IMR-90 (cell line): ENCODE data around the gene HACE1. TPM values are rescaled to one million over a fixed set of nuclear protein-coding genes. Genes with fewer than 3 reads are reported as not detected.

Source experiments
- ATAC-seq: fragments of 200-7000 bp; cut with Tn5 transposase; 2 replicates; pipeline ENCODE4 v1.9.1; 2020; ENCODE audit warnings: low read depth, mild to moderate bottlenecking, moderate library complexity
- BruUV-seq: library from RNA; stranded (reverse); fragments of 400-500 nt; replicated peaks from 2 replicates; lab custom pipeline; 2021; lab: Mats Ljungman, UMichigan
- CTCF ChIA-PET: fragments of 300-600 bp; formaldehyde crosslinking; extraction: SDS; loops from one replicate; lab custom pipeline; 2021; ENCODE audit warnings: antibody characterized with exemption; lab: Yijun Ruan, JAX
- POLR2A ChIA-PET: fragments of 300-600 bp; sonication (Branson Sonifier 250); formaldehyde crosslinking; loops from one replicate; lab custom pipeline; 2022; ENCODE audit warnings: antibody characterized with exemption; ENCODE audit not compliant: unreplicated experiment; lab: Charles Lee
- DNase-seq: peaks from one replicate; pipeline ENCODE4 v3.0.0; 2013
- H2AFZ ChIP-seq: replicated peaks from 2 replicates; pipeline ENCODE3; 2013; ENCODE audit warnings: low read length, mild to moderate bottlenecking; ENCODE audit not compliant: poor library complexity
- H2AK5ac ChIP-seq: 2 replicates; pipeline ENCODE4 v1.6.1; 2013; ENCODE audit warnings: low read depth, low read length, inconsistent platforms
- H2AK9ac ChIP-seq: replicated peaks from 2 replicates; pipeline ENCODE3; 2013; ENCODE audit warnings: mild to moderate bottlenecking, low read depth, low read length, moderate library complexity; ENCODE audit not compliant: poor library complexity
- H2BK120ac ChIP-seq: 2 replicates; pipeline ENCODE4 v1.6.1; 2013; ENCODE audit warnings: low read depth, low read length, inconsistent platforms
- H2BK15ac ChIP-seq: 3 replicates; pipeline ENCODE4 v1.6.1; 2013; ENCODE audit warnings: low read depth, low read length, inconsistent platforms
- H2BK20ac ChIP-seq: 2 replicates; pipeline ENCODE4 v1.6.1; 2013; ENCODE audit warnings: low read depth, mild to moderate bottlenecking, inconsistent platforms, low read length, moderate library complexity
- H2BK5ac ChIP-seq: 2 replicates; pipeline ENCODE4 v1.6.1; 2013; ENCODE audit warnings: mild to moderate bottlenecking, low read depth, low read length, inconsistent platforms; ENCODE audit not compliant: poor library complexity, severe bottlenecking
- H3K14ac ChIP-seq: replicated peaks from 2 replicates; pipeline ENCODE4 v1.6.1; 2013; ENCODE audit warnings: low read depth, low read length, inconsistent platforms
- H3K18ac ChIP-seq: 2 replicates; pipeline ENCODE4 v1.6.1; 2013; ENCODE audit warnings: low read depth, low read length, control low read depth
- H3K23ac ChIP-seq: 2 replicates; pipeline ENCODE4 v1.6.1; 2013; ENCODE audit warnings: low read depth, low read length, inconsistent platforms
- H3K27ac ChIP-seq: 2 replicates; pipeline ENCODE4 v1.5.1; 2013; ENCODE audit warnings: mild to moderate bottlenecking, control low read depth, low read length; ENCODE audit not compliant: insufficient read depth
- H3K27me3 ChIP-seq: 2 replicates; pipeline ENCODE4 v1.6.1; 2013; ENCODE audit warnings: low read length; ENCODE audit not compliant: control insufficient read depth, insufficient read depth
- H3K36me3 ChIP-seq: 2 replicates; pipeline ENCODE4 v1.6.1; 2013; ENCODE audit warnings: low read length, mixed read lengths; ENCODE audit not compliant: control insufficient read depth, insufficient read depth
- H3K4ac ChIP-seq: 2 replicates; pipeline ENCODE4 v1.6.1; 2013; ENCODE audit warnings: low read depth, low read length, inconsistent platforms
- H3K4me1 ChIP-seq: 2 replicates; pipeline ENCODE4 v1.6.1; 2013; ENCODE audit warnings: low read length, mixed read lengths; ENCODE audit not compliant: control insufficient read depth, insufficient read depth
- H3K4me2 ChIP-seq: 2 replicates; pipeline ENCODE4 v1.6.1; 2013; ENCODE audit warnings: low read depth, mild to moderate bottlenecking, control low read depth, low read length, moderate library complexity
- H3K4me3 ChIP-seq: 2 replicates; pipeline ENCODE4 v1.5.1; 2013; ENCODE audit warnings: low read depth, mild to moderate bottlenecking, control low read depth, low read length, moderate library complexity; ENCODE audit not compliant: insufficient read depth
- H3K56ac ChIP-seq: 2 replicates; pipeline ENCODE4 v1.6.1; 2013; ENCODE audit warnings: low read length, inconsistent platforms; ENCODE audit not compliant: insufficient read depth; ENCODE audit errors: extremely low read depth
- H3K79me1 ChIP-seq, 2 experiments: 2 replicates each; pipeline ENCODE4 v1.6.1; 2013; ENCODE audit warnings: low read length in 2 of 2, inconsistent platforms in 1 of 2, low read depth in 1 of 2
- H3K9ac ChIP-seq: 2 replicates; pipeline ENCODE4 v1.6.1; 2013; ENCODE audit warnings: low read depth, low read length, control low read depth
- H3K9me1 ChIP-seq: 2 replicates; pipeline ENCODE4 v1.6.1; 2013; ENCODE audit warnings: low read length, inconsistent platforms; ENCODE audit not compliant: insufficient read depth
- H3K9me3 ChIP-seq: 2 replicates; pipeline ENCODE4 v1.6.1; 2013; ENCODE audit warnings: low read length; ENCODE audit not compliant: control insufficient read depth, insufficient read depth
- H4K20me1 ChIP-seq: 2 replicates; pipeline ENCODE4 v1.6.1; 2013; ENCODE audit warnings: low read length, inconsistent platforms; ENCODE audit not compliant: insufficient read depth
- H4K5ac ChIP-seq: 2 replicates; pipeline ENCODE4 v1.6.1; 2013; ENCODE audit warnings: mild to moderate bottlenecking, low read depth, low read length, control low read depth
- H4K8ac ChIP-seq, 2 experiments: 2 replicates each; pipeline ENCODE4 v1.6.1; 2013; ENCODE audit warnings: low read depth in 2 of 2, low read length in 2 of 2, control low read depth in 1 of 2, inconsistent platforms in 1 of 2
- H4K91ac ChIP-seq: 2 replicates; pipeline ENCODE4 v1.6.1; 2013; ENCODE audit warnings: low read depth, low read length, inconsistent platforms; ENCODE audit not compliant: insufficient read depth
- FOS ChIP-seq: fragments of 150-350 bp; IDR thresholded peaks from 2 replicates; pipeline ENCODE4 v1.6.1; 2016; ENCODE audit warnings: low read depth, low read length
- MAFK ChIP-seq: IDR thresholded peaks from 2 replicates; pipeline ENCODE4 v1.6.1; 2012; ENCODE audit warnings: low read depth, low read length, improper control_type of control experiment
- NFE2L2 ChIP-seq: fragments of 150-350 bp; IDR thresholded peaks from 2 replicates; pipeline ENCODE4 v1.6.1; 2016; ENCODE audit warnings: low read depth, mild to moderate bottlenecking, low read length
- RCOR1 ChIP-seq: IDR thresholded peaks from 2 replicates; pipeline ENCODE4 v1.6.1; 2012; ENCODE audit warnings: mild to moderate bottlenecking, low read length, improper control_type of control experiment; ENCODE audit not compliant: insufficient replicate concordance
- WGBS, 2 experiments: methylation state at CpG; one replicate each; pipeline versions ENCODE4 v1.1.5 to v1.1.7; 2013; ENCODE audit warnings: missing lambda C conversion rate in 2 of 2; ENCODE audit not compliant: insufficient read length in 1 of 2; ENCODE audit errors: extremely low coverage in 2 of 2; 5-methylcytosine and 5-hydroxymethylcytosine counted together
- dilution Hi-C: fragments of 300-500 bp; cut with HindIII; formaldehyde crosslinking; loops from one replicate; pipeline ENCODE4 v1.14.3; 2018; ENCODE audit warnings: low sequenced_read_pairs; ENCODE audit not compliant: unreplicated experiment
- in situ Hi-C: fragments of 300-500 bp; cut with MboI; formaldehyde crosslinking; loops from 3 replicates; pipeline ENCODE4 v1.14.3; 2019; ENCODE audit warnings: low sequenced_read_pairs, inconsistent platforms, mixed read lengths
- intact Hi-C: fragments of 100-400 bp; cut with micrococcal nuclease; formaldehyde crosslinking; loops from 2 replicates; pipeline ENCODE4 v1.10.0; 2022
- polyA plus RNA-seq, 3 experiments: library from polyadenylated mRNA; depleted of rRNA; stranded (reverse); fragments of >200 nt; gene quantifications; 2 replicates each; pipeline ENCODE4 v1.2.3, GENCODE V29; 2012; ENCODE audit warnings: low replicate concordance in 1 of 3
- total RNA-seq: library from RNA; depleted of rRNA; stranded (reverse); fragments of >200 nt; gene quantifications from 2 replicates; pipeline ENCODE4 v1.2.3, GENCODE V29; 2012

The HACE1 gene
- total and polyA plus RNA-seq, 2 of the 4 experiments (the other 2 are of a cell fraction): 5.4 to 10.8 TPM

DNA sequence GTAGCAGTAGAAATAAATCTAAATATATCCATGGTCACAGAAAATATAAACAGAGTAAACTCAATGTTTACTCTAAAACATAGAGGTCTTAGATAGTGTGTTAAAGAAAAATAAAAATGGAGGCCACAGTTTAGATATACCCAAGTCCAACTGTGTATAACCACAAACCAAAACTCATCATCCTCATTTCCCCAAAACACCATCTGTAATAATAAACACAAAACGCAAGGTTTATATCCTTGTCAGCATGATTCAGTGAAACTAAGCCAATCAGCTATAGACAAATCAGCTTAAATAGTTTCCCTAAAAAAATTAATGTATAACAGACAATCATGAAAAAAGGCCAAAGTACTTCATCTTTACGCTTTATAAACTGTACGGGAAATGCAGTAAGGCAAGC, 2.7 kb upstream of the HACE1 start:
- peak; percentile 30 for ATAC-seq
- Histone ChIP-seq H3K9me3 (no peaks in the 10 kb centered on the region), H3K4me2 (no peak overlapping the region; the same call in 1 of the 2 replicates), H4K5ac (no peak overlapping the region), H3K56ac (no peak overlapping the region), H3K27ac (no peak overlapping the region), H4K91ac (no peak overlapping the region), H4K20me1 (no peaks in the 10 kb centered on the region), H3K18ac (no peak overlapping the region), H2BK20ac (no peak overlapping the region), H3K23ac (no peak overlapping the region), H3K4me3 (no peak overlapping the region), H2AFZ (no peak overlapping the region), H3K9ac (no peak overlapping the region), H2BK15ac (no peak overlapping the region), H2BK5ac (no peak overlapping the region), H2AK9ac (no peak overlapping the region), H3K4ac (no peak overlapping the region), H3K36me3 (no peaks in the 10 kb centered on the region), H2AK5ac (no peak overlapping the region), H3K79me1 (peaks cover 5 to 9% of the 10 kb centered on the region in 2 experiments; a peak in 3 of 4 replicates), H3K4me1 (peaks cover 2% of the 10 kb centered on the region; the same call in 1 of the 2 replicates), H2BK120ac (no peak overlapping the region), H3K14ac (no peak overlapping the region), H4K8ac (no peak overlapping the region), H3K27me3 (peaks cover 8% of the 10 kb centered on the region), H3K9me1 (no peaks in the 10 kb centered on the region)
- peak; percentile 72 for TF ChIP-seq MAFK
- TF ChIP-seq RCOR1: peak; percentile 13
- TF ChIP-seq FOS: no peak
- TF ChIP-seq NFE2L2: peak; percentile 95
- WGBS, 2 experiments: 0% methylated on average over 1 of the region's 3 CpGs; no CpG with 5 or more reads in 1 of the 2 experiments
- intact Hi-C loops: no loop called here
- BruUV-seq: no TSS peak
- CTCF ChIA-PET: no interaction called here
- in situ Hi-C loops: no loop called here
- peak; percentile 96 for DNase-seq
- POLR2A ChIA-PET: interaction anchor here (0.6 kb wide), 1 partner anchor 28 kb away, joined by 5 read pairs; no protein-coding TSS in a partner anchor
- dilution Hi-C loops: no loop called here
